ENCODE measurements around the gene MRPL51.
A peak's percentile ranks its signal among the peaks of the same experiment; 100 is the strongest.

- TF ChIP-seq GABPA (IDR thresholded peaks at IDR 0.05; ENCODE audit: low read depth) (0 out of 2 replicates have a peak, but pooled peaks have one; percentile 11), CTCF (IDR thresholded peaks at IDR 0.05; ENCODE audit: insufficient read depth, low read length) (no peak)
Measured at GRCh38 chr12:6493497-6494257, 615 bp upstream of the MRPL51 start, which contains the start of gene NCAPD2.
